Right atrium auricular region (tissue), 2 donors: Measurements from ENCODE around the gene NNT. TPM values are rescaled to one million over a fixed set of nuclear protein-coding genes. Genes with fewer than 3 reads are reported as not detected.
"Not testable (repeated sequence)": the region's sequence is repeated elsewhere in the genome, so short reads cannot be mapped to it uniquely, and the experiment has no call there.

Experiments used
- DNase-seq: peaks from one replicate; pipeline ENCODE4 v3.0.0-alpha.2; 2019; ENCODE audit warnings: low spot score
- H3K27ac ChIP-seq, 2 donors: fragments of 200-600 bp; sonication (generic); 1 replicate in 1 of 2; 2 replicates in 1 of 2; pipeline ENCODE4 v1.5.1; 2016 to 2019
- H3K27me3 ChIP-seq, 2 donors: fragments of 200-600 bp; sonication (generic); one replicate each; pipeline versions ENCODE4 v1.5.1 to v1.6.0; 2017 to 2019
- H3K36me3 ChIP-seq: fragments of 200-600 bp; sonication (generic); one replicate; pipeline ENCODE4 v1.5.1; 2016
- H3K4me1 ChIP-seq, 2 donors: fragments of 200-600 bp; sonication (generic); one replicate each; pipeline versions ENCODE4 v1.5.1 to v1.6.0; 2017 to 2019
- H3K4me3 ChIP-seq, 2 donors: fragments of 200-600 bp; sonication (generic); 1 replicate in 1 of 2; 2 replicates in 1 of 2; pipeline ENCODE4 v1.5.1; 2017 to 2019; ENCODE audit warnings: mild to moderate bottlenecking in 1 of 2, moderate library complexity in 1 of 2
- H3K9me3 ChIP-seq, 2 donors: fragments of 200-600 bp; sonication (generic); one replicate each; pipeline ENCODE4 v1.5.1; 2019
- CTCF ChIP-seq, 2 donors: fragments of 200-600 bp; sonication (generic); IDR thresholded peaks; one replicate each; pipeline ENCODE4 v1.5.1; 2019; ENCODE audit warnings: antibody characterized with exemption in 2 of 2
- total RNA-seq, 2 donors: library from RNA; depleted of rRNA; stranded (reverse); fragments of >200 nt; gene quantifications; one replicate each; pipeline ENCODE4 v1.1.0, GENCODE V29; 2016

Gene NNT
- total RNA-seq, 2 donors from 2014 or later = 109 to 328 TPM

DNA sequence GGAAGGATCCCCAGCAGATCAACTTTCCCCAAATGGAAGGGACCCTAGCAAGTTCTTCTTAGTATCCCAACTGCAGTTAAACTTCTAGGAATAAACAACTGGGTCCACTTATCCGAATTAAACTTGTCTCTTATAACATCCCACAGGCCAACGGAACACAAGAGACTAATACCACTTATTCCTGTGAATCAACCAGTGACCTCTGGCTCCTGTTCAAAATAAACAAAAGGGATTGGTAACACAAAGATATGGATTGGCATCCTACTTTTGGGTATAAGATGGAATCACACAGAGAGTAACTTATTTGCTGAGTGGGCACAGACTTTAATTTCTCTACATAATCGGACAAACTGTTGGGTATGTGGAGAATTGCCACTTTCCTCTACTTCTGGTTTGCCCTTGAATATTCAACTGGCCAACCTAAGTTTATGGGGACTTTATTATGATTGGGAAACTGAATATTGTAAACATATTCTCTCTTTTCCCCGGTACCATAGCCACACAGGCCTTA lies 33.7 kb upstream of the NNT start:
- no peak overlapping the region for H3K27ac ChIP-seq
- H3K27me3 ChIP-seq = no peaks in the 10 kb centered on the region
- H3K36me3 ChIP-seq = no peaks in the 10 kb centered on the region
- H3K4me1 ChIP-seq = peaks cover 0 to 21% of the 10 kb centered on the region in 2 donors
- H3K9me3 ChIP-seq = no peaks in the 10 kb centered on the region
- no peak for DNase-seq
- no peak overlapping the region for H3K4me3 ChIP-seq
- TF ChIP-seq CTCF (IDR thresholded peaks at IDR 0.05) = no peak

GRCh38 chr5:43570450-43571158 lies 32.4 kb upstream of the NNT start:
- Histone ChIP-seq H3K4me3 (peak overlapping the region in 1 of 2 donors; percentile 25), H3K9me3 (no peaks in the 10 kb centered on the region)

DNA sequence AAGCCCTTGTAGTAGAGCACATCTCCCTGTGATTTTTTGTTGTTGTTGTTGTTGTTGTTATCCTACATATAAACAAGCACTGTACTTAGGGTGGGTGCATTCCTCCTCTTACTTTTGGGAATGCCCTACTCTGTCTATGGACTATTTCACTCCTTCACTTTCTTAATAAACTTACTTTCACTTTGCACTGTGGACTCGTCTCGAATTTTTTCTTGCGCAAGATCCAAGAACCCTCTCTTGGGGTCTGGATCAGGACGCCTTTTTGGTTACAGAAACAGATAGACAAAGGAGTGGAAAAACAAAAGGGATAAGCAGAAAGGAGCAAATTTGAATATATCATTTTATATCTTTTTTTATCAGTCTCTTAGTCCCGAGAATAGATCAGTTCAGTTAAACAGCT lies 31.7 kb upstream of the NNT start:
- no peak for DNase-seq
- Histone ChIP-seq H3K27me3 (no peaks in the 10 kb centered on the region), H3K4me1 (peaks cover 0 to 21% of the 10 kb centered on the region in 2 donors), H3K27ac (peak overlapping the region; percentile 56 to 88), H3K9me3 (no peaks in the 10 kb centered on the region), H3K4me3 (peak overlapping the region in 1 of 2 donors; percentile 25), H3K36me3 (peaks cover 6% of the 10 kb centered on the region)
- TF ChIP-seq CTCF (IDR thresholded peaks at IDR 0.05) = no peak

More at GRCh38 chr5:43570450-43571158, 32.4 kb upstream of the NNT start:
- H3K27me3 ChIP-seq = no peaks in the 10 kb centered on the region
- TF ChIP-seq CTCF (IDR thresholded peaks at IDR 0.05) = no peak
- DNase-seq = no peak
- H3K36me3 ChIP-seq = peaks cover 6% of the 10 kb centered on the region
- peak overlapping the region; percentile 56 to 88 for H3K27ac ChIP-seq
- H3K4me1 ChIP-seq = peaks cover 0 to 21% of the 10 kb centered on the region in 2 donors

DNA sequence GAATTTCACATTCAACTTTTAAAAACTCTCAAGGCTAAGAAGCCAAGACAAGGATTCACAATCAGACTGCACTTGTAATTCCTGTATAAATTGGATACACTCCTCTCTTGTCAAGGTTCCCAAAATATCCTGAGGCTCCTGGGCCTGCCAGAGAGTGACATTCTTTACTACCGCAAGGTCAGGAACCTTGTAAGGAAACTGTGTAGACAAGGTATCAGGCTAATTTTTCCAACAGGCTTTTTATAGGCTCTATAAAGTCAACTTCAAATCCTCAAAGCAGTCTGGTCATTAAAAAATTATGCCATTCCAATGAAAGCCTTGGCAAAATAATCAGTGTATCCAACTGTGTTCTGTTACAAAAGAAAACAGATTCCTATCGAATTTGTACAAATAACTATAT lies 30.6 kb upstream of the NNT start:
- H3K4me3 ChIP-seq = no peak overlapping the region
- peak overlapping the region; percentile 56 to 88 for H3K27ac ChIP-seq
- peaks cover 6% of the 10 kb centered on the region for H3K36me3 ChIP-seq
- H3K27me3 ChIP-seq = no peaks in the 10 kb centered on the region
- H3K4me1 ChIP-seq = peaks cover 0 to 21% of the 10 kb centered on the region in 2 donors
- DNase-seq = no peak
- TF ChIP-seq CTCF (IDR thresholded peaks at IDR 0.05) = no peak
- H3K9me3 ChIP-seq = no peaks in the 10 kb centered on the region

DNA sequence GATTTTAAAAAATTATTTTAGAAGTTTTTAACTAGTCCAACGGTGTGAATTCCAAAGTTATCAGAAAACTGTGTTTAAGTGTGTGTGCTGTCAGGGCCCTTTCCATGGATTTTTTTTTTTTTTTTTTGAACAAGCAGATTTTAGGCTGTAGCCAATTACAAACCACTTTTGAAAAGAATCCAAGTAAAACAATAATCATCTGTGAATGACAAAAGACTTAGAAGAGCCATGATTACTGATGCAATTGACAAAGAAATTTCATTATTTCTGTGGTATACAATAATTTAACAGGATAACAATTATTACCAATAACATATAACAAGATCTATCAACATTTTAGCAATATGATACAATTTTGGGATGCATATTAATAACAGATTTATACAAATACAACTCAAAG lies 29.9 kb upstream of the NNT start:
- Histone ChIP-seq H3K9me3 (no peaks in the 10 kb centered on the region), H3K4me3 (no peak overlapping the region), H3K27me3 (no peaks in the 10 kb centered on the region), H3K4me1 (peaks cover 0 to 21% of the 10 kb centered on the region in 2 donors), H3K27ac (peak overlapping the region in 1 of 2 donors; percentile 88), H3K36me3 (peaks cover 6% of the 10 kb centered on the region)
- no peak for TF ChIP-seq CTCF (IDR thresholded peaks at IDR 0.05)
- no peak for DNase-seq

DNA sequence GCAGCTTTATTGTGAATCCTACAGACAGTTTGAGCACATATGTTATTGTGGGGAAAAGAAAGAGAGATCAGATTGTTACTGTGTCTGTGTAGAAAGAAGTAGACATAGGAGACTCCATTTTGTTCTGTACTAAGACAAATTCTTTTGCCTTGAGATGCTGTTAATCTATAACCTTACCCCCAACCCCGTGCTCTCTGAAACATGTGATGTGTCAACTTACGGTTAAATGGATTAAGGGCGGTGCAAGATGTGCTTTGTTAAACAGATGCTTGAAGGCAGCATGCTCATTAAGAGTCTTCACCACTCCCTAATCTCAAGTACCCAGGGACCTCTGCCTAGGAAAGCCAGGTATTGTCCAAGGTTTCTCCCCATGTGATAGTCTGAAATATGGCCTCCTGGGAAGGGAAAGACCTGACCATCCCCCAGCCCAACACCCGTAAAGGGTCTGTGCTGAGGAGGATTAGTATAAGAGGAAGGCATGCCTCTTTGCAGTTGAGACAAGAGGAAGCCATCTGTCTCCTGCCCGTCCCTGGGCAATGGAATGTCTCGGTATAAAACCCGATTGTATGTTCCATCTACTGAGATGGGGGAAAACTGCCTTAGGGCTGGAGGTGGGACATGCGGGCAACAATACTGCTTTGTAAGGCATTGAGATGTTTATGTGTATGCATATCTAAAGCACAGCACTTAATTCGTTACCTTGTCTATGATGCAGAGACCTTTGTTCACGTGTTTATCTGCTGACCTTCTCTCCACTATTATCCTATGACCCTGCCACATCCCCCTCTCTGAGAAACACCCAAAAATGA lies 22.4 kb upstream of the NNT start:
- DNase-seq, H3K27ac ChIP-seq, H3K27me3 ChIP-seq, H3K36me3 ChIP-seq, H3K4me1 ChIP-seq, H3K9me3 ChIP-seq, H3K4me3 ChIP-seq: not testable (repeated sequence)
